ENCODE results near the gene HSPA12A. TPM values are rescaled to one million over a fixed set of nuclear protein-coding genes. Genes with fewer than 3 reads are reported as not detected.
A peak's percentile ranks its signal among the peaks of the same experiment; 100 is the strongest.

Gene HSPA12A
- total and polyA plus RNA-seq, 2 of the 13 experiments (the other 11 are each of a cell fraction or from before 2014, with no cell fraction given) = 6.4 to 13.6 TPM

- TF ChIP-seq ZNF281 (CRISPR knock-in tag; IDR thresholded peaks at IDR 0.05; ENCODE audit: borderline replicate concordance) (peak; percentile 52; the same call in 1 of the 2 replicates), POLR2A (IDR thresholded peaks at IDR 0.05; ENCODE audit: insufficient read depth in 1 of 2, low read depth in 2 of 2, low read length in 2 of 2) (0 out of 4 replicates have a peak, but pooled peaks of 1 of the 2 experiments have one; percentile 32), HIVEP1 (CRISPR knock-in tag; IDR thresholded peaks at IDR 0.05) (no peak), NFIC (IDR thresholded peaks at IDR 0.05; ENCODE audit: low read length) (no peak), ZSCAN29 (CRISPR knock-in tag; conservative IDR thresholded peaks at IDR 0.05) (0 out of 2 replicates have a peak, but pooled peaks have one; percentile 25), RBFOX2 (IDR thresholded peaks at IDR 0.05; ENCODE audit: low read depth, low read length) (0 out of 2 replicates have a peak, but pooled peaks have one; percentile 29), FLYWCH1 (CRISPR knock-in tag; IDR thresholded peaks at IDR 0.05) (no peak), ZNF335 (CRISPR knock-in tag; IDR thresholded peaks at IDR 0.05) (no peak), STAT5B (CRISPR knock-in tag; IDR thresholded peaks at IDR 0.05) (no peak), PATZ1 (CRISPR knock-in tag; IDR thresholded peaks at IDR 0.05) (peak; percentile 46; the same call in 1 of the 2 replicates), POLR2G (IDR thresholded peaks at IDR 0.05; ENCODE audit: low read depth, low read length) (0 out of 2 replicates have a peak, but pooled peaks have one; percentile 39), ZNF687 (CRISPR knock-in tag; IDR thresholded peaks at IDR 0.05) (peak; percentile 42; the same call in 1 of the 2 replicates), PHB2 (IDR thresholded peaks at IDR 0.05; ENCODE audit: partially characterized antibody) (no peak), ZNF446 (CRISPR knock-in tag; IDR thresholded peaks at IDR 0.05) (no peak), BORCS8-MEF2B (CRISPR knock-in tag; IDR thresholded peaks at IDR 0.05) (no peak)
Measured at GRCh38 chr10:116669832-116670644, 72.3 kb downstream of the HSPA12A start (continued).
